Measurements from ENCODE around the gene C22orf15. TPM values are rescaled to one million over a fixed set of nuclear protein-coding genes. Genes with fewer than 3 reads are reported as not detected.

The C22orf15 gene
- total RNA-seq, 1 donor from 2014 or later = not detected

GRCh38 chr22:23750714-23751440 is 11.9 kb upstream of the C22orf15 start, which contains the start of gene ZNF70:
ZNF70 (minus strand) TSS chr22:23751112; CDS start chr22:23745140, 5,972 bp downstream.
- peak; percentile 87 for DNase-seq (ENCODE audit: low spot score)

GRCh38 chr22:23751441-23751996 is 11.3 kb upstream of the C22orf15 start:
- no peak for DNase-seq (ENCODE audit: low spot score)

- no peak for DNase-seq (ENCODE audit: low spot score)
These were observed 10.6 kb upstream of the C22orf15 start for GRCh38 chr22:23752090-23752691.

- DNase-seq (ENCODE audit: low spot score) = no peak
These were observed 10.0 kb upstream of the C22orf15 start for GRCh38 chr22:23752750-23753149.

GRCh38 chr22:23753385-23753784 is 9.4 kb upstream of the C22orf15 start:
- no peak for DNase-seq (ENCODE audit: low spot score)

GRCh38 chr22:23754220-23754919 is 8.4 kb upstream of the C22orf15 start, which contains the start of gene VPREB3:
VPREB3 (minus strand) TSS chr22:23754425; CDS start chr22:23754363, 62 bp downstream.
- DNase-seq (ENCODE audit: low spot score) = no peak

- DNase-seq (ENCODE audit: low spot score) = no peak
These were observed 7.7 kb upstream of the C22orf15 start for GRCh38 chr22:23754980-23755636.

- no peak for DNase-seq (ENCODE audit: low spot score)
These were observed 7.1 kb upstream of the C22orf15 start for GRCh38 chr22:23755711-23756110.

GRCh38 chr22:23756891-23757290 is 5.9 kb upstream of the C22orf15 start:
- DNase-seq (ENCODE audit: low spot score) = no peak

- peak; percentile 0 for DNase-seq (ENCODE audit: low spot score)
These were observed 3.2 kb upstream of the C22orf15 start for GRCh38 chr22:23759566-23759965.

GRCh38 chr22:23760056-23760455 is 2.7 kb upstream of the C22orf15 start:
- DNase-seq (ENCODE audit: low spot score) = no peak

- DNase-seq (ENCODE audit: low spot score) = no peak
These were observed 772 bp downstream of the C22orf15 start for GRCh38 chr22:23763579-23763945.

GRCh38 chr22:23763954-23764353 is 1.2 kb downstream of the C22orf15 start:
- peak; percentile 21 for DNase-seq (ENCODE audit: low spot score)

GRCh38 chr22:23764899-23765881 is 2.4 kb downstream of the C22orf15 start:
- no peak for DNase-seq (ENCODE audit: low spot score)

- no peak for DNase-seq (ENCODE audit: low spot score)
These were observed 4.5 kb downstream of the C22orf15 start for GRCh38 chr22:23767303-23767672.

GRCh38 chr22:23767673-23768548 is 5.1 kb downstream of the C22orf15 start, which contains the start of gene CHCHD10:
CHCHD10 (minus strand) TSS chr22:23767972; CDS start chr22:23767874, 98 bp downstream.
- DNase-seq (ENCODE audit: low spot score) = peak; percentile 82

GRCh38 chr22:23769321-23769965 is 6.7 kb downstream of the C22orf15 start:
- DNase-seq (ENCODE audit: low spot score) = no peak

GRCh38 chr22:23772315-23772648 is 9.5 kb downstream of the C22orf15 start:
- no peak for DNase-seq (ENCODE audit: low spot score)

All from umbilical cord (tissue), 2 donors.